GM12891 (cell line): ENCODE measurements around the gene CNPY1.

Experiments
- POLR2A ChIP-seq: IDR thresholded peaks from 2 replicates; pipeline ENCODE4 v1.6.1; 2011; ENCODE audit warnings: low read depth, low read length, control low read depth
- POLR2AphosphoS5 ChIP-seq: IDR thresholded peaks from 2 replicates; pipeline ENCODE4 v1.6.1; 2011; ENCODE audit warnings: low read depth, low read length, control low read depth

- TF ChIP-seq POLR2A, result no peak
- no peak for TF ChIP-seq POLR2AphosphoS5
Observed at GRCh38 chr7:155526225-155526624, 20.1 kb downstream of the CNPY1 start.
